Measurements from ENCODE around the gene PPTC7.

DNA sequence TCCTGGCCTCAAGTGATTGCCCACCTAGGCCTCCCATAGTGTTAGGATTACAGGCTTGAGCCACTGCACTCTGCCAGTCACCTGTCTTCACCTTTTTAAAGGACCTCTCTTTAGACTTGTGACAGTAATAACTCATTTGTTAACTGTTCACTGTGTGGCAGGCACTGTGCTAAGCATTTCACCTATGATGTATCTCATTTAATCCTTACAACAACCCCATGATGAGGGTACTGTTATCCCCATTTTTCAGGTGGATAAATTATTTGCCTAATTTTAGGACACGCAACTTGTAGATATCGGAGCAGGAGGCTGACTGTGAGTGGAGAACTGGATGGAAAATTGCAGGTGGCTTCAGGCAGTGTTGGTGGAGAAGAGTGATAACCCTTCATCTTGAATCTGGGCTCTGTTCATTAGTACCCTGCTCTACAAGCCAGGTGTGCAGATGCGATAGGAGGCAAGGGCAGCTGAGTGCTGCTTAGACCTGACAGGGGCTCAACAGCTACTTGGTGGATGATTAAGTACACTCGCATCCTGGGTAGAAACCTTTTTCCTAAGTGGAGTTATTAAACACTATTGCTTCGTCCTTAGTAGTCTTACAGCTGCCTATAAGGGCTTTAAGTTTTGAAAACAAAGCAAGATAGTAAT, 33.5 kb upstream of the PPTC7 start:
- TF ChIP-seq EGR1 (IDR thresholded peaks at IDR 0.05; ENCODE audit: low read depth in 2 of 2) = no peak
- TF ChIP-seq, protein P1, sequence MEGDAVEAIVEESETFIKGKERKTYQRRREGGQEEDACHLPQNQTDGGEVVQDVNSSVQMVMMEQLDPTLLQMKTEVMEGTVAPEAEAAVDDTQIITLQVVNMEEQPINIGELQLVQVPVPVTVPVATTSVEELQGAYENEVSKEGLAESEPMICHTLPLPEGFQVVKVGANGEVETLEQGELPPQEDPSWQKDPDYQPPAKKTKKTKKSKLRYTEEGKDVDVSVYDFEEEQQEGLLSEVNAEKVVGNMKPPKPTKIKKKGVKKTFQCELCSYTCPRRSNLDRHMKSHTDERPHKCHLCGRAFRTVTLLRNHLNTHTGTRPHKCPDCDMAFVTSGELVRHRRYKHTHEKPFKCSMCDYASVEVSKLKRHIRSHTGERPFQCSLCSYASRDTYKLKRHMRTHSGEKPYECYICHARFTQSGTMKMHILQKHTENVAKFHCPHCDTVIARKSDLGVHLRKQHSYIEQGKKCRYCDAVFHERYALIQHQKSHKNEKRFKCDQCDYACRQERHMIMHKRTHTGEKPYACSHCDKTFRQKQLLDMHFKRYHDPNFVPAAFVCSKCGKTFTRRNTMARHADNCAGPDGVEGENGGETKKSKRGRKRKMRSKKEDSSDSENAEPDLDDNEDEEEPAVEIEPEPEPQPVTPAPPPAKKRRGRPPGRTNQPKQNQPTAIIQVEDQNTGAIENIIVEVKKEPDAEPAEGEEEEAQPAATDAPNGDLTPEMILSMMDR (IDR thresholded peaks at IDR 0.05; ENCODE audit: low read depth, low read length, missing input control) = no peak
- no peak for TF ChIP-seq YY1 (IDR thresholded peaks at IDR 0.05)
- TF ChIP-seq RXRA (IDR thresholded peaks at IDR 0.05) = no peak
- TF ChIP-seq, protein P2, sequence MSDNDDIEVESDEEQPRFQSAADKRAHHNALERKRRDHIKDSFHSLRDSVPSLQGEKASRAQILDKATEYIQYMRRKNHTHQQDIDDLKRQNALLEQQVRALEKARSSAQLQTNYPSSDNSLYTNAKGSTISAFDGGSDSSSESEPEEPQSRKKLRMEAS (IDR thresholded peaks at IDR 0.05) = no peak
- no peak for TF ChIP-seq RAD21 (IDR thresholded peaks at IDR 0.05)
- no peak for TF ChIP-seq GABPA (IDR thresholded peaks at IDR 0.05 in 1 of 2, conservative IDR thresholded peaks at IDR 0.05 in 1 of 2)
- TF ChIP-seq JUND (IDR thresholded peaks at IDR 0.05) = no peak
- TF ChIP-seq TAF1 (conservative IDR thresholded peaks at IDR 0.05) = no peak
- TF ChIP-seq, protein P3, sequence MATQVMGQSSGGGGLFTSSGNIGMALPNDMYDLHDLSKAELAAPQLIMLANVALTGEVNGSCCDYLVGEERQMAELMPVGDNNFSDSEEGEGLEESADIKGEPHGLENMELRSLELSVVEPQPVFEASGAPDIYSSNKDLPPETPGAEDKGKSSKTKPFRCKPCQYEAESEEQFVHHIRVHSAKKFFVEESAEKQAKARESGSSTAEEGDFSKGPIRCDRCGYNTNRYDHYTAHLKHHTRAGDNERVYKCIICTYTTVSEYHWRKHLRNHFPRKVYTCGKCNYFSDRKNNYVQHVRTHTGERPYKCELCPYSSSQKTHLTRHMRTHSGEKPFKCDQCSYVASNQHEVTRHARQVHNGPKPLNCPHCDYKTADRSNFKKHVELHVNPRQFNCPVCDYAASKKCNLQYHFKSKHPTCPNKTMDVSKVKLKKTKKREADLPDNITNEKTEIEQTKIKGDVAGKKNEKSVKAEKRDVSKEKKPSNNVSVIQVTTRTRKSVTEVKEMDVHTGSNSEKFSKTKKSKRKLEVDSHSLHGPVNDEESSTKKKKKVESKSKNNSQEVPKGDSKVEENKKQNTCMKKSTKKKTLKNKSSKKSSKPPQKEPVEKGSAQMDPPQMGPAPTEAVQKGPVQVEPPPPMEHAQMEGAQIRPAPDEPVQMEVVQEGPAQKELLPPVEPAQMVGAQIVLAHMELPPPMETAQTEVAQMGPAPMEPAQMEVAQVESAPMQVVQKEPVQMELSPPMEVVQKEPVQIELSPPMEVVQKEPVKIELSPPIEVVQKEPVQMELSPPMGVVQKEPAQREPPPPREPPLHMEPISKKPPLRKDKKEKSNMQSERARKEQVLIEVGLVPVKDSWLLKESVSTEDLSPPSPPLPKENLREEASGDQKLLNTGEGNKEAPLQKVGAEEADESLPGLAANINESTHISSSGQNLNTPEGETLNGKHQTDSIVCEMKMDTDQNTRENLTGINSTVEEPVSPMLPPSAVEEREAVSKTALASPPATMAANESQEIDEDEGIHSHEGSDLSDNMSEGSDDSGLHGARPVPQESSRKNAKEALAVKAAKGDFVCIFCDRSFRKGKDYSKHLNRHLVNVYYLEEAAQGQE (IDR thresholded peaks at IDR 0.05) = no peak
- TF ChIP-seq FOXA1 (IDR thresholded peaks at IDR 0.05) = no peak
- no peak for TF ChIP-seq HNF4G (IDR thresholded peaks at IDR 0.05)
- TF ChIP-seq HNF4A (conservative IDR thresholded peaks at IDR 0.05) = no peak

All from liver (tissue), 3 donors.